ENCODE measurements around the gene SESN1. TPM values are rescaled to one million over a fixed set of nuclear protein-coding genes. Genes with fewer than 3 reads are reported as not detected.

Gene SESN1
- total RNA-seq, 1 experiment from 2014 or later, result 17.5 TPM

DNA sequence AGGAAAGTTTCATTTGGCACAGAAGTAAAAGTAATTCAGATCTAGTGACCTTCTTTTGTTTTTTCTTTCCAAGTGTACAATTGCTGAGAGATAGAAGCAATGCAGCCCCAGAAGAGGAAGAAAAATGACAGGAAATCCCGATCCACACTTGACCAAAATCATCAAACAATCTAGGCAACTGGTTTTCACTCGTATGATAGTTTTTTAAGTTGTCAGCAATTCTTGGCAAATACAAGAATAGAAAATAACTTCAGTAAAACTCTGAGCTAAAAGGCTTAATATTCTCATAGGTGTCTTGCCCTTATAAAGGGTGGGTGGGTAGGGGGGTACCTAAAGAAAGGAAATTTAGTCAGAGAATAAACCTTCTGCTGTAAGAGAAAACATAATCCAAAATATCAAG is 36.0 kb downstream of the SESN1 start:
- no peaks in the 10 kb centered on the region for H3K4me1 ChIP-seq (ENCODE audit: insufficient read depth, low read length)
- no peaks in the 10 kb centered on the region for H3K23me2 ChIP-seq (ENCODE audit: insufficient read length, low read depth, low read length, poor library complexity, severe bottlenecking)
- Mint-ChIP-seq H3K4me3 (no peak overlapping the region), H3K4me1 (peaks cover 5 to 10% of the 10 kb centered on the region in 2 experiments), H3K9me3 (no peaks in the 10 kb centered on the region), H3K36me3 (ENCODE audit: insufficient read depth in 1 of 3, low read depth in 3 of 3) (no peaks in the 10 kb centered on the region), H3K27ac (no peak overlapping the region), H3K27me3 (ENCODE audit: low read depth) (no peaks in the 10 kb centered on the region)
- no peak overlapping the region for H3K27ac ChIP-seq (ENCODE audit: insufficient read length, low read depth, low read length)
- no peak overlapping the region for H2AFZ ChIP-seq (ENCODE audit: low read length)
- H3T11ph ChIP-seq (ENCODE audit: low read length), result no peak overlapping the region
- H3K56ac ChIP-seq (ENCODE audit: insufficient read length, low read depth, low read length), result no peak overlapping the region
- H3K9me3 ChIP-seq (ENCODE audit: control insufficient read depth, low read depth, low read length), result no peaks in the 10 kb centered on the region
- no peak overlapping the region for H3K9ac ChIP-seq (ENCODE audit: extremely low read depth, insufficient read length, low read length)
- H2BK5ac ChIP-seq (ENCODE audit: insufficient read length, low read length), result no peak overlapping the region
- H3K18ac ChIP-seq (ENCODE audit: insufficient read length, low read depth, low read length), result no peak overlapping the region
- peak overlapping the region; percentile 30 for H2AK5ac ChIP-seq (ENCODE audit: insufficient read length, low read length)
- TF ChIP-seq, protein P1, sequence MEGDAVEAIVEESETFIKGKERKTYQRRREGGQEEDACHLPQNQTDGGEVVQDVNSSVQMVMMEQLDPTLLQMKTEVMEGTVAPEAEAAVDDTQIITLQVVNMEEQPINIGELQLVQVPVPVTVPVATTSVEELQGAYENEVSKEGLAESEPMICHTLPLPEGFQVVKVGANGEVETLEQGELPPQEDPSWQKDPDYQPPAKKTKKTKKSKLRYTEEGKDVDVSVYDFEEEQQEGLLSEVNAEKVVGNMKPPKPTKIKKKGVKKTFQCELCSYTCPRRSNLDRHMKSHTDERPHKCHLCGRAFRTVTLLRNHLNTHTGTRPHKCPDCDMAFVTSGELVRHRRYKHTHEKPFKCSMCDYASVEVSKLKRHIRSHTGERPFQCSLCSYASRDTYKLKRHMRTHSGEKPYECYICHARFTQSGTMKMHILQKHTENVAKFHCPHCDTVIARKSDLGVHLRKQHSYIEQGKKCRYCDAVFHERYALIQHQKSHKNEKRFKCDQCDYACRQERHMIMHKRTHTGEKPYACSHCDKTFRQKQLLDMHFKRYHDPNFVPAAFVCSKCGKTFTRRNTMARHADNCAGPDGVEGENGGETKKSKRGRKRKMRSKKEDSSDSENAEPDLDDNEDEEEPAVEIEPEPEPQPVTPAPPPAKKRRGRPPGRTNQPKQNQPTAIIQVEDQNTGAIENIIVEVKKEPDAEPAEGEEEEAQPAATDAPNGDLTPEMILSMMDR (conservative IDR thresholded peaks at IDR 0.05), result no peak
- H3K79me2 ChIP-seq (ENCODE audit: insufficient read depth, low read length), result no peaks in the 10 kb centered on the region
- WGBS (ENCODE audit: extremely low coverage, insufficient read length, low lambda C conversion rate), result no CpG with 5 or more reads among the region's 2 CpGs
- no peak overlapping the region for H2BK120ac ChIP-seq (ENCODE audit: low read depth, low read length, poor library complexity, severe bottlenecking)
- no peak overlapping the region for H4K8ac ChIP-seq (replicated peaks; ENCODE audit: insufficient read length, low read depth, low read length)
- no peak overlapping the region for H2BK15ac ChIP-seq (ENCODE audit: low read depth, low read length)
- no peak overlapping the region for H3K14ac ChIP-seq (ENCODE audit: insufficient read depth, low read length)
- no peaks in the 10 kb centered on the region for H3K27me3 ChIP-seq (ENCODE audit: insufficient read depth, low read length)
- H3K23ac ChIP-seq (ENCODE audit: insufficient read length, low read depth, low read length), result no peak overlapping the region
- H3K79me1 ChIP-seq (ENCODE audit: insufficient read depth, low read depth, low read length, poor library complexity, severe bottlenecking), result no peaks in the 10 kb centered on the region
- H4K5ac ChIP-seq (ENCODE audit: insufficient read length, low read depth, low read length), result no peak overlapping the region
- no peak overlapping the region for H2BK20ac ChIP-seq (ENCODE audit: low read depth, low read length, poor library complexity, severe bottlenecking)
- no peak overlapping the region for H2BK12ac ChIP-seq (ENCODE audit: insufficient read length, low read depth, low read length)
- DNase-seq, result no peak
- no peak overlapping the region for H3K4ac ChIP-seq (ENCODE audit: low read depth, low read length)
- no peaks in the 10 kb centered on the region for H4K20me1 ChIP-seq (ENCODE audit: control insufficient read depth, insufficient read depth, insufficient read length)
- H4K91ac ChIP-seq (ENCODE audit: insufficient read length, low read depth, low read length), result no peak overlapping the region
- no peak overlapping the region for H3K4me2 ChIP-seq (ENCODE audit: insufficient read depth, insufficient read length, low read length)

Measured in H9 (cell line).